Duodenal mucosa (tissue), 2 donors: ENCODE results near the gene KRTAP4-11.
"Not testable (repeated sequence)": the region's sequence is repeated elsewhere in the genome, so short reads cannot be mapped to it uniquely, and the experiment has no call there.

Experiments
- H3K27ac ChIP-seq: one replicate; pipeline ENCODE4 v1.7.0; 2013; ENCODE audit warnings: low read depth, low read length
- H3K27me3 ChIP-seq, 2 donors: one replicate each; pipeline ENCODE4 v1.7.0; 2013; ENCODE audit warnings: low read length in 2 of 2, control low read depth in 1 of 2; ENCODE audit not compliant: insufficient read depth in 2 of 2, control insufficient read depth in 1 of 2
- H3K36me3 ChIP-seq, 2 donors: one replicate each; pipeline ENCODE4 v1.7.0; 2013; ENCODE audit warnings: low read length in 2 of 2, control low read depth in 1 of 2; ENCODE audit not compliant: insufficient read depth in 2 of 2, control insufficient read depth in 1 of 2
- H3K4me1 ChIP-seq, 2 donors: one replicate each; pipeline ENCODE4 v1.7.0; 2013; ENCODE audit warnings: low read length in 2 of 2, control low read depth in 1 of 2; ENCODE audit not compliant: insufficient read depth in 2 of 2, control insufficient read depth in 1 of 2
- H3K4me3 ChIP-seq, 2 donors: one replicate each; pipeline ENCODE4 v1.7.0; 2013; ENCODE audit warnings: low read length in 2 of 2, low read depth in 1 of 2
- H3K9ac ChIP-seq, 2 donors: one replicate each; pipeline ENCODE4 v1.7.0; 2013; ENCODE audit warnings: low read length in 2 of 2, low read depth in 1 of 2
- H3K9me3 ChIP-seq, 2 donors: one replicate each; pipeline ENCODE4 v1.7.0; 2013; ENCODE audit warnings: low read length in 2 of 2, control low read depth in 1 of 2; ENCODE audit not compliant: control insufficient read depth in 1 of 2

KRTAP4-11 gene

DNA sequence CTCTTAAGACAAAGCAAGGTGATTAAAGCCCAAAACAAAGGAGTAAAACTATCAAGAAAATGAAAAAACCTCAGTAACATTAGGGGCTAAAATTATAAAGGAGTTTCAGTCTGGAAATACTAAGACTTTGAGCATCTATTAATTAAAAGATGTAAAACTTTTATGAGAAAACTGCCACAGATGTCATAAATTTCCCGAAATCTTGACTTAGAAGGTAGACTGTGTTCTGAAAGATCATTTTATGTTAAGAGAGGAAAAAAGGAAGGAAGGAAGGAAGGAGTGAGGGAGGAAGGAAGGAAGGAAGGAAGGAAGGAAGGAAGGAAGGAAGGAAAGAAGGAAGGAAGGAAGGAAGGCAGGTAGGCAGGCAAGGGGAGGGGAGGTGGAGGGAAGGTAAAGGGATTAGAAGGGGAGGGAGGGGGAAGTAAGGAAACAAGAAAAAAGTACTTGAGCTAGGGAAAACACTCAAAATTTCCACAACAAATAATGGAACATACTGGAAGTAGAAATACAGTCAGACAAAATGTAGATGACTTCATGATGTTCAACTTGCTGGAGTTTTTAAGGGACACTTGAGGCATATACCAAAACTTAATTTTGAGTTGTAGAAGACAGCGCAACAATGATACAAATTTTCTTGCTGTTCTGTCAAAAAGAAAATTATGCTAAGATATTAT is 29.5 kb upstream of the KRTAP4-11 start:
- Histone ChIP-seq H3K9ac (no peak overlapping the region), H3K36me3 (no peaks in the 10 kb centered on the region), H3K4me3 (no peak overlapping the region), H3K4me1 (no peaks in the 10 kb centered on the region), H3K27me3 (no peaks in the 10 kb centered on the region), H3K9me3 (peaks cover 0 to 6% of the 10 kb centered on the region in 2 donors), H3K27ac (no peak overlapping the region)

DNA sequence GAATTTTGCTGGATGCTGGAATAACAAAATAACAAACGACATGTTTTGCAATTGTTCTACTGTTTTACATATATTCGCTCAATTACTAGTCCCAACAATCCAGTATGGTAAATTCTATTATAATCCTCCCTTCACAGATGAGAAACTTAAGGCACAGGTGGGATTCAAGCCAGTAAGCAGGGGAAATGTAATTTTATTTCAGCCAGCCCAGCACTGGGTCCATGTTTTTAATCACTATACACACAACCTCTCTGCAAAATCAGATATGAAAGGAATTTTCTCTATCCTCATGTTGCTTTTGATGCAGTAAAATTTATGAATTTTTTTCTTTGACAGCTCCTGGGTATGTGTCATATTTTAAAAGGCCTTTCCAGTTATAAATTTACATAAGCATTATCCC is 27.1 kb upstream of the KRTAP4-11 start:
- Histone ChIP-seq H3K9me3 (peaks cover 0 to 6% of the 10 kb centered on the region in 2 donors), H3K36me3 (no peaks in the 10 kb centered on the region), H3K4me3 (no peak overlapping the region), H3K27ac (no peak overlapping the region), H3K9ac (no peak overlapping the region), H3K27me3 (no peaks in the 10 kb centered on the region), H3K4me1 (no peaks in the 10 kb centered on the region)

- H3K9ac ChIP-seq: no peak overlapping the region
- no peaks in the 10 kb centered on the region for H3K27me3 ChIP-seq
- H3K9me3 ChIP-seq: peaks cover 0 to 6% of the 10 kb centered on the region in 2 donors
- H3K4me3 ChIP-seq: no peak overlapping the region
- H3K27ac ChIP-seq: no peak overlapping the region
- no peaks in the 10 kb centered on the region for H3K4me1 ChIP-seq
- no peaks in the 10 kb centered on the region for H3K36me3 ChIP-seq
Observed at GRCh38 chr17:41144846-41145245, 26.7 kb upstream of the KRTAP4-11 start.

DNA sequence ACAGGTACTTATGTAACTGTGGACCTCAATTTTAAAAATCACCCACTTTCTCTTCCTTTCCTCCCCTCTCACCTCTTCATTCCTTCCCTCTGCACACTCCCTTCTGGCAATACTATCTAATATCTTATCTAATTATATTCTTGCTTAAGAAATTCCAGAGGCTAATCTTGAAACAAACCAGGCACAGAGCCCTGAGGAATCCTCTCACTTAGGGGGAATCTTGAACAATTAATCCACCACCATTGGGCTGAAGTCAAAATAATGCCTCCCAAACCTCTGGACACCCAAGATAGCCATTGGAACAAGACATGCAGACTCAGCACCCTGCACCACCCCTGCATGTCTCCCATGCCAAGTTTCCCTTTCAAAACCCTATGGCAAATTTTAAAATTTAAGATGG is 23.2 kb upstream of the KRTAP4-11 start:
- H3K9me3 ChIP-seq: peaks cover 0 to 6% of the 10 kb centered on the region in 2 donors

GRCh38 chr17:41140360-41141131 is 22.4 kb upstream of the KRTAP4-11 start, which contains the start of gene KRTAP4-6:
Gene KRTAP4-6 (minus strand): TSS chr17:41140544. CDS start chr17:41140487, 57 bp downstream.
- H3K27ac ChIP-seq: no peak within 1 kb of the TSS
- no peaks in the 10 kb centered on the region for H3K27me3 ChIP-seq
- no peak within 1 kb of the TSS for H3K4me3 ChIP-seq
- no peak within 1 kb of the TSS for H3K9ac ChIP-seq
- H3K9me3 ChIP-seq: peaks cover 0 to 6% of the 10 kb centered on the region in 2 donors
- no peaks in the 10 kb centered on the region for H3K4me1 ChIP-seq
- H3K36me3 ChIP-seq: no peaks in the 10 kb centered on the region

More for the DNA sequence above, 23.2 kb upstream of the KRTAP4-11 start:
- no peak overlapping the region for H3K4me3 ChIP-seq
- H3K27me3 ChIP-seq: no peaks in the 10 kb centered on the region
- no peak overlapping the region for H3K27ac ChIP-seq
- no peaks in the 10 kb centered on the region for H3K4me1 ChIP-seq
- H3K36me3 ChIP-seq: no peaks in the 10 kb centered on the region
- H3K9ac ChIP-seq: no peak overlapping the region

GRCh38 chr17:41139865-41140264 is 21.7 kb upstream of the KRTAP4-11 start:
- not testable (repeated sequence) for H3K9me3 ChIP-seq, H3K36me3 ChIP-seq, H3K4me3 ChIP-seq, H3K27ac ChIP-seq, H3K9ac ChIP-seq, H3K4me1 ChIP-seq, H3K27me3 ChIP-seq

GRCh38 chr17:41133880-41134735 is 15.9 kb upstream of the KRTAP4-11 start:
- H3K36me3 ChIP-seq: no peaks in the 10 kb centered on the region
- H3K9ac ChIP-seq: no peak overlapping the region
- H3K27me3 ChIP-seq: no peaks in the 10 kb centered on the region
- no peaks in the 10 kb centered on the region for H3K9me3 ChIP-seq
- no peak overlapping the region for H3K4me3 ChIP-seq
- no peak overlapping the region for H3K27ac ChIP-seq
- H3K4me1 ChIP-seq: no peaks in the 10 kb centered on the region

DNA sequence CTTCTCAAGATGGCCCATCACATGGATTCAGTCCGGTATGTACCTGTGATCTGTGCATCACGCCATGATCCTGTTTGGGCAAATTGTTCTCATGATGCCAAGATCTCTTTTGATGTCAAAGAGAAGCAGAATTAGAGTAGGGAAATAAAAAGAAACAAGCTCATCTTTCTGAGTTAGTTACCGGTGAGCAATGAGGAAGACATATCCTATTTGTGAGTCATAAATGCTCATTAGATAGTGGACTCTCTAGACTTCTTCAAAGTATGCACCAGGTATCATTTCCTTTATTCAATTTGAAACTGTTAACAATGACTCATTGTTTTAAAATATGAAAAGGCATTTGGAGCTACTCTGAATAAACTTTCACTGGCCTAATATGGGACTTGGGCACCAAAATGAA is 13.8 kb upstream of the KRTAP4-11 start:
- Histone ChIP-seq H3K4me1 (no peaks in the 10 kb centered on the region), H3K36me3 (no peaks in the 10 kb centered on the region), H3K4me3 (no peak overlapping the region), H3K9me3 (no peaks in the 10 kb centered on the region), H3K9ac (no peak overlapping the region), H3K27me3 (no peaks in the 10 kb centered on the region), H3K27ac (no peak overlapping the region)

DNA sequence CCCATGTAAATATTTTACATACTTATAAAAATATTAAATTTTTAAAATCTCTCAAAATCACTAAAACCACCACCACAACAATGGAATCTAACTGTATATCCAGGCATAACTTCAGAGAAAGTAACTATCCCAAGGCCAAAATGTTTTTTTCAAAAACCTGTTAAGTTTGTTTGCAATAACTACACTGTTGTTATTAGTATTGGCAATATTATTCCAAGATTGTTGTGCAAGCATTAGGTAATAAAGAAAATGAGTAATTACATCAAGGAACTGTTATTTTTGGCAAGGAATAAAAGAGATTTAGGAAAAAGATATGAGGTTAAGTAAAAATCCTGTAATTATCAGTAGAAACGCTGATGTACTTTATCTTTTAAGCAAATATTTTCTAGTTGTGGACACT is 9.2 kb upstream of the KRTAP4-11 start:
- no peaks in the 10 kb centered on the region for H3K36me3 ChIP-seq
- no peak overlapping the region for H3K27ac ChIP-seq
- no peaks in the 10 kb centered on the region for H3K9me3 ChIP-seq
- H3K4me1 ChIP-seq: no peaks in the 10 kb centered on the region
- H3K9ac ChIP-seq: no peak overlapping the region
- H3K4me3 ChIP-seq: no peak overlapping the region
- no peaks in the 10 kb centered on the region for H3K27me3 ChIP-seq

- Histone ChIP-seq H3K4me3 (no peak overlapping the region), H3K27me3 (no peaks in the 10 kb centered on the region), H3K36me3 (no peaks in the 10 kb centered on the region), H3K27ac (no peak overlapping the region), H3K4me1 (no peaks in the 10 kb centered on the region), H3K9me3 (no peaks in the 10 kb centered on the region), H3K9ac (no peak overlapping the region)
Observed at GRCh38 chr17:41126412-41126811, 8.2 kb upstream of the KRTAP4-11 start.
